HL-60/S4 treated with phorbol 12-myristate 13-acetate at 8.2 ng/mL for 4 days and 3 days (cell line): Measurements from ENCODE around the gene TBC1D26.
"Not testable (repeated sequence)": the region's sequence is repeated elsewhere in the genome, so short reads cannot be mapped to it uniquely, and the experiment has no call there.

ENCODE experiments used
- in situ Hi-C: fragments of 300-500 bp; cut with MboI; formaldehyde crosslinking; loops from 2 replicates; pipeline ENCODE4 v1.15.0; 2022; ENCODE audit warnings: low sequenced_read_pairs

Gene TBC1D26

DNA sequence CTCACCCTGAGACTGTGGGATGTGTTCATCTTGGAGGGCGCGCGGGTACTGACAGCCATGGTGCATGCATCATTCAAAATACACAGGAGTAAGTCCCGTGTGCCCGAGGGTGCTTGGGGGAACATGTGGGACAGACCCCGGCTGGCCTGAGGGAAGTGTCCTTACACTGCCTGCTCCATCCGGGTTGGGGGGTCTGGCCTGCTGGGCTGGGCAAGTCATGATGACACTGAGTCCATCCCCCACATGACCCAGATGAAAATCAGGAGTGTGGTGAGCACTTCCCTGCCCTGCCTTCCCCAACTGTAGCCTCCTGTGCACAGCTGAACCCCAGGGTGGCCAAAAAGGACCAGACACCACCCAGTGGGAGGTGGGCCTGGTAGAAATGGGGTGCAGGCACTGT is 10.8 kb downstream of the TBC1D26 start:
- in situ Hi-C loops, result no loop called here

DNA sequence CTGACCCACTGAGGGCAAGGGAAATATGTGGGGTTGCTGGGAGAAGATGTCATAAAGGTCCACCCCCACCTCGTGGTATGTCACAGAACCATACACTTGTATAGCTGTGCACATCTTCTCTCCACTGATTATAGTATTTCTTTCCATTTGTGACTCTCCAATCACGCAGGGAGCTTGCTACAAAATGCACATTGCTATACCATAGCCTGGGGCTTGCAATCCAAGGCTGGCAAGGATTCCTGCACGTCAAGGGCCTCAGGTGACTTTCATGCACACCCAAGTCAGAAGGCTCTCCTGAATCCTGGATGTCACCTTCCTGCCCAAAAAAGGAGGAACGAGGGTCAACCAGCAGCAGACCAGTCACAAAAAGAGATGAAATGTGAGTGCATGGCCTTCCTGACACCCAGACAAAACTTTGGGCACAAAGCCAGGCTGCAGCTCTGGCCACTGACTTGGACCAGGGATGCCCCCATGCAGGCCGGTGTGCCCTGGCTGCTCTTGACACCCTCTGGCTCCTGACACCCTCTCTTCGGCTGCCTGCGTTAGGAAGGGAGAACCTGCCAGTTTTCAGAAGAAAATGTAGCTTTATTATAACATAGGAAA is 12.1 kb downstream of the TBC1D26 start:
- in situ Hi-C loops, result no loop called here

DNA sequence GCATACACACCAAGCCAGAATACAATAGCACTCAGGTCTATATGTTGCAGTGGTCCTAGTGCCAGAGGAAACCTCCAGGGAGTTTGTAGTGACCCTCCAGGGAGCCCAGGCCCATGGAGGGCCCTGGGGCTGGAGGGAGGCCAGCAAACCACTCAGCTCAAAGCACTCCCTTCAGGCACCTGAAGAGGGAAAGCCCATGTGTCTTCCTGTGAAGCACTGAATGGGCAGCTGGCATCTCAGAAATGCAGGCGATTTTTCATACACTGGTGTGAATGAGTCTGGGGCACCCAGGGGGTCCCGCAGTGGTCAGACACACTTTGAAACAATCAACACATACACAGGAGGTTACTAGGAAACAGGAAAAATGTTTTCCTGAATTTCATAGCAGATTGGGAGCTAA is 12.8 kb downstream of the TBC1D26 start:
- in situ Hi-C loops, result no loop called here

DNA sequence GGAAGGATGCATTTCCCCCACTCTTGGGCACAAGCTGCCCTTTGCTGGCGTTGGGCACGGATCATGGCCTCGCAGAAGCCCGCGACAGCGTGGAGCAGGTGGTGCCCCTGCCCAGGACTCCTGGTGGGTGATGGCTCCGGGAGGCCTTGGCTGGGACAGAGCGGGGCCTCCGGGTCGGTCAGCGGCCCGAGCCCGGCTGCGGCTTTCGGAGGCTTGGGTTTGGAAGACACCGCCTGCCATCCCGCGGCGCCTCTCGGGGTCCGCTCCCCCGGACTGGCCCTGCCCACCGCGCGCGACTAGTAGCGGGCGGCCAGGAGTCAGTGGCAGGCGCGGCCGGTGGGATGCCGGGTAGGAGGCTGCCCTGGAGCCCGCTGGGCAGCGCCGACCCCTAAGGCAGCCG is 17.3 kb downstream of the TBC1D26 start:
- in situ Hi-C loops, result not testable (repeated sequence)

DNA sequence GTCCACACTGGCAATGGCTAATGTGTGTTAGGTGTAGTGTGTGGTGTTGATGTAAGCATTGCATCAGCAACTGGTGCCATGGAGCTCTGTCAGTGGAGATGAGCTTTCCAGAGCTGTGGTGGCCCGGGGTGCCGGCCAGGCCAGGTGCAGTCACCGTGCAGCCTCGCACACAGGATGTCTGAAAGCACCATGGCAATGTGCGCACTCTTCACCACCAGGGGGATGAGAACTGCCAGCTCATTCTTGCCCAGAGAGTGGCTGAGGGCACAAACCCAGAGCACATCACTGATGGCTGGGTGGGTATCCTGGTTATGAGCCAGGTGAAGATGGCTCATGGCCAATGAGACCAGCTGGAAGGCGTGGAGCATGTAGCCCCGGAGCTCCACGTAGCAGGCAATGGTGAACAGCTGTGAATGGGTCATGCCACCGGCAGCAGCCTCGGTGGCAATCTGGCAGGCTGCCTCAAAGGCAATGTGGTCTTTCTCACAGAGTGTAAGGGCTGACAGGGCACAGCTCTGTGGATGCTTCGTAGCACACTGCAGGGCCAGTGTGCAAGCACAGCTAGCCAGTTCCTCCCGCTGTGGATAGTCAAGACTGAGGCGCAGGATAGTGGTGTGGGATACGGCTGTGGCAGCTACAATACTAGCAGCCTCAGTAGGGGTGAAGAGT is 36.9 kb downstream of the TBC1D26 start:
- in situ Hi-C loops, result not testable (repeated sequence)

DNA sequence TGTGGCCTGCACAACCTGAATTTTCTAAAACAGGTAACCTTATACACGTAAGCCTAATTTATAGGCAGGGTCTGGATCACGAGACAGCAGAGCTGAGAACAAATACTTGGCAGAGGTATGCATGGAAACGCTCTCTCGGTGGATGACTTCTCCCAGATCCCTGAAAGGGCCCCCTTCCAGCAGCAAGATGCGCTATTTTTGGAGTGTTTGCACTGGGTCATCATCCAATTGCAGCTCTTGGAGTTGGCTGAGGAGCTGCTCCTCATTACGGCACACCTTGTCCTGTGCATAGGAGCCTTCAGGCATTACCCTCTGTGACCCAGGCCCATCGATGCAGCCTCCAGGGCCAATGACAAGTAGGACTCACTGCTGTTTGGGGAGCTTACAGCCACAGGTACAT is 38.6 kb downstream of the TBC1D26 start:
- in situ Hi-C loops, result not testable (repeated sequence)

DNA sequence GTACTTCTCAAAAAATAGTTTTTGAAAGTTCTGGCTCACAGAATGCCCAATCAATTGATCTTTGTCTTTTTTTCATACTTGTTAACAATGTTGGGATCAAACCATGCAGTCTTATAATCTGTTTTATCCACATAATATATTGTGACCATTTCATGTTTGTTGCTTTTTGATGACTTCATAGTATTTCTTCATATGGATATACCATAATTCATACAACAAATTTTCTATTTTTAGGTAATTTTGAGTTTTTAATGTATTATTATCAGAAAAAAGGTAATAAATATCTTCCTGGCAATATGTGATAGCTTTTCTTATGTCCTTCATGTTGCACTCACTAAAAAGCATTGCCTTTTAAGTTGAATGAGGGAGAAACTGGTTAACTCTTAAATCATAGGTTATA is 44.8 kb downstream of the TBC1D26 start:
- in situ Hi-C loops, result no loop called here

DNA sequence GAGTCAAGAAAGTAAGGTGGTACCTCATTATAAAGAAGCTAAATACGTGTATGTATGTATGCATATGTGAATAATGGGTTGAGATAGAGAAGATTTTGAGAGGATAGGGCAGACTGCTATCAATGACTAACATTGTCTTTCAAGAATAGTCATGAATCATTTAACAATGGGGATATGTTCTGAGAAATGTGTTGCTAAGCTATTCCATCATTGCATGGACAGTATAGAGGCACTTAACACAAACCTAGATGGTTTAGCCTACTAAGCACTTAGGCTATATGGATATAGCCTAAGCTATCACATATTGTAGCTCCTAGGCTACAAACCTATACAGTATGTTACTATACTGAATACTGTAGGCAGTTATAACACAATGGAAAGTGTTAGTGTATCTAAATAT is 45.2 kb downstream of the TBC1D26 start:
- in situ Hi-C loops, result no loop called here

DNA sequence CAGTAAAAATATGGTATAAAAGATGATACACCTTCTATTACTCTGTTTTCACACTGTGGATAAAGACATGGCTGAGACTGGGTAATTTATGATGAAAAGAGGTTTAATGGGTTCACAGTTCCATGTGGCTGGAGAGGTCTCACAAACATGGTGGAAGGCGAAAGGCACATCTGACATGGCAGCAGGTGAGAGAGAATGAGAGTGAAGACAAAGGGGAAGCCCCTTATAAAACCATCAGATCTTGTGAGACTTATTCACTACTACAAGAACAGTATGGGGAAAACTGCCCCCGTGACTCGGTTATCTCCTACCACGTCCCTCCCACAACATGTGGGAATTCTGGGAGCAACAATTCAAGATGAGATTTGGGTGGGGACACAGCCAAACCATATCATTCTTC is 45.6 kb downstream of the TBC1D26 start:
- in situ Hi-C loops, result no loop called here

DNA sequence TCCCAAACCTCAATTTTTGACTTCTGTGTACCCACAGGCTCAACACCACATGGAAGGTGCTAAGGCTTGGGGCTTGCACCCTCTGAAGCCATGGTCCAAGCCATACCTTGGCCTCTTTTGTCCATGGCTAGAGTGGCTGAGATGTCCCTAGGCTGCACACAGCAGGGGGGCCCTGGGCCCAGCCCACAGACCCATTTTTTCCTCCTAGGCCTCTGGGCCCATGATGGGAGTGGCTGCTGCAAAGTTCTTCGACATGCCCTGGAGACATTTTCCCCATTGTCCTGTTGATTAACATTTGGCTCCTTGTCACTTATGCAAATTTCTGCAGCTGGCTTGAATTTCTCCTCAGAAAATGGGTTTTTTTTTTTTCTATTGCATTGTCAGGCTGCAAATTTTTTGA is 47.0 kb downstream of the TBC1D26 start:
- in situ Hi-C loops, result no loop called here

DNA sequence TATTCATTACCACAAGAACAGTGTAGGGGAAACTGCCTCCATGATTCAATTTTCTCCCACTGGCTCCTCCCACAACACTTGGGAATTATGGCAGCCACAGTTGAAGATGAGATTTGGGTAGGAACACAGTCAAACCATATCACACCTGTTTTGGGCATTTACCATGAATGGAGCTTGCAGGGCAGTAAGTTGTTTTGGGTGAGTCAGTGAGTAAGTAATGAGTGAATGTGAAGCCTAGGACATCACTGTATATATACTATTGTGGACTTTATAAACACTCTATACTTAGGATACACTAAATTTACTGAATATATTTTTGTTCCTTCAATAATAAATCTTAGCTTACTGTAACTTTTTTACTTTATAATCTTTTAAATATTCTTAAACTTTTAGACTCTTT is 48.1 kb downstream of the TBC1D26 start:
- in situ Hi-C loops, result no loop called here

DNA sequence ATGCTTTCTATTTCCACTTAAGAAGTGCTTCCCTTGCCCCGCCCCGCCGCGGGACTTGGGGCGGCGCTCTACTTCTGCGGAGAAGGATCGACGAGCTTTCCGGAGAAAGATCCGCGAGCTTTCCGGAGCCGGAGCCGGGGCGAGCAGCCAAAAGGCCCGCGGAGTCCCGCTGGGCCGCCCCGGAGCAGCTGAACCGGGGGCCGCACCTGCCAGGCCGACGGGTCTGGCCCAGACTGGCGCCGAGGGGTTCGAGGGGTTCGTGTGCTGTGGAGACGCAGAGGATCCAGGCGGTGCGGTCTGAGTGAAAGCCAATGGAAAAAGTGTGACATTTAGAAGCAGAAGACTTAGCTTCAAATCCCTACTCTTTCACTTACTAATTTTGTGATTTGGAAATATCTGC is 50.8 kb downstream of the TBC1D26 start:
- in situ Hi-C loops, result no loop called here

DNA sequence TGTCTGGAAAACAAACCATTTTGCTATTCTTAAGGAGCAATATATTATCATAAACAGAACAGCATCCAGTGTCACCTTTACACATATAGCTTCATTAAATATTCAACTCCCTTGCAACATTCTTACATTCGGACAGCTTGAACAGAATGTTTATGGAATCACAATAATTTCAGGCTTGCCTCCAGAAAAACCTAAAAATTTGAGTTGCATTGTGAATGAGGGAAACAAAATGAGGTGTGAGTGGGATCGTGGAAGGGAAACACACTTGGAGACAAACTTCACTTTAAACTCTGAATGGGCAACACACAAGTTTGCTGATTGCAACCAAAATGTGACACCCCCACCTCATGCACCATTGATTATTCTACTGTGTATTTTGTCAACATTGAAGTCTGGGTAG is 51.4 kb downstream of the TBC1D26 start:
- in situ Hi-C loops, result no loop called here

DNA sequence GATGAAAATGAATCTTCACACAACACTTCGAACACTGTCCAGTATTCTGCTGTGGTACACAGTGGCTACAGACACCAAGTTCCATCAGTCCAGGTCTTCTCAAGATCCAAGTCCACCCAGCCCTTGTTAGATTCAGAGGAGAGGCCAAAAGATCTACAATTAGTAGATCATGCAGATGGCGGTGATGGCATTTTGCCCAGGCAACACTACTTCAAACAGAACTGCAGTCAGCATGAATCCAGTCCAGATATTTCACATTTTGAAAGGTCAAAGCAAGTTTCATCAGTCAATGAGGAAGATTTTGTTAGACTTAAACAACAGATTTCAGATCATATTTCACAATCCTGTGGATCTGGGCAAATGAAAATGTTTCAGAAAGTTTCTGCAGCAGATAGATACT is 52.3 kb downstream of the TBC1D26 start:
- in situ Hi-C loops, result not testable (repeated sequence)

DNA sequence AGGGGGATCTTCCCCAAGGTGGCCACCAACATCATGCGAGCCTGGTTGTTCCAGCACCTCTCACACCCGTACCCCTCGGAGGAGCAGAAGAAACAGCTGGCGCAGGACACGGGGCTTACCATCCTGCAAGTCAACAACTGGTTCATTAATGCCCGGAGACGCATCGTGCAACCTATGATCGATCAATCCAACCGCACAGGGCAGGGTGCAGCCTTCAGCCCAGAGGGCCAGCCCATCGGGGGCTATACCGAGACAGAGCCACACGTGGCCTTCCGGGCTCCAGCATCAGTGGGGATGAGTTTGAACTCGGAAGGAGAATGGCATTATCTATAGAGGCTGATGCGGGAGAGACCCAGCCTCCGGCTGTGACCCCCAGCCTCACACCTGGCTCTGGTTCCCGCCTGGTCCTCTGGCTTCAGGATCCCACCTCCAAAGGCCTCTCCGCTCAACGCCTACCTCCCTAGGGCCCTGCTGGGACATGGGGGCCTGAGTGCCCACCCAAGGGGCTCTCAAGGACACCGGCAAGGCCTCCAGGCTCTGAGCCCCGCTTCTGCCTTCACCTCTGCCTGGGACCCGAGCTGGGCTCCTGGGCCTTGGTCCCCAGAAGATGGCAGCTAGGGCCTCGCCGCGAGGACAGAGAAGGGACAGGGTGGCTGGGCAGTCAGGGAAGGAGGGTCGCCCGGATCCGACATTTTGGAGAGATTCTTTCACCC is 55.4 kb downstream of the TBC1D26 start:
- in situ Hi-C loops, result not testable (repeated sequence)

DNA sequence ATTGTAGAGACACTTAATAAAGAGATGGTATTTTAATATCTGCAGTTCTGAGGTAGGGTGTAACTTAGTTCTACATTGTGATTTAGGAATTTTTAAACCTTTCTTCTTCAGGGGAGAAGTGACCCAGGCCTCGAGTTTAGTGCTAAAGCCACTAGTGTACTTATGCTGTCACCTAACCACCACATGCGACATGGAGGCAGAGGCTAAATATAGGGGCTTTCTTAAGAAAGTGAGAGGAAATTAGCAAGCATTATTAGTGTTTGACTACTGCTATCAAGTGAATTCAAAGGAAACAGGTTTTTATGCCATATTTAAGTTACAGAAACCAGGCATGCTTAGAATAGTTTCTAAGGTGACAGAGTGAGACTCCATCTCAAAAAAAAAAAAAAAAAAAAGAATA is 56.3 kb downstream of the TBC1D26 start:
- in situ Hi-C loops, result not testable (repeated sequence)
